Left lung (tissue), 10 donors: ENCODE results near the gene SETD6. TPM values are rescaled to one million over a fixed set of nuclear protein-coding genes. Genes with fewer than 3 reads are reported as not detected.

Experiments
- ATAC-seq: fragments of 200-7000 bp; cut with Tn5 transposase; one replicate; pipeline ENCODE4 v1.9.1; 2020; ENCODE audit warnings: moderate library complexity
- DNase-seq, 4 donors: peaks; one replicate each; pipeline ENCODE4 v3.0.0-alpha.2; 2013 to 2020
- H3K27ac ChIP-seq, 2 donors: fragments of 200-600 bp; sonication (generic) in 1 of 2; one replicate each; pipeline versions ENCODE4 v1.5.0 to v1.8.0; 2020 to 2021
- H3K27me3 ChIP-seq, 2 donors: fragments of 200-600 bp; sonication (generic) in 1 of 2; one replicate each; pipeline versions ENCODE4 v1.5.0 to v1.8.0; 2020 to 2021
- H3K36me3 ChIP-seq, 2 donors: fragments of 200-600 bp; sonication (generic) in 1 of 2; one replicate each; pipeline versions ENCODE4 v1.5.0 to v1.8.0; 2020 to 2021
- H3K4me1 ChIP-seq, 2 donors: fragments of 200-600 bp; one replicate each; pipeline ENCODE4 v1.8.0; 2021
- H3K4me3 ChIP-seq, 2 donors: fragments of 200-600 bp; sonication (generic) in 1 of 2; one replicate each; pipeline versions ENCODE4 v1.5.0 to v1.8.0; 2020 to 2021; ENCODE audit warnings: mild to moderate bottlenecking in 1 of 2
- H3K9me3 ChIP-seq, 2 donors: fragments of 200-600 bp; sonication (generic) in 1 of 2; one replicate each; pipeline versions ENCODE4 v1.5.0 to v1.8.0; 2020 to 2021
- intact Hi-C, 2 donors: fragments of 100-400 bp; cut with DNase I; formaldehyde crosslinking; loops; one replicate each; pipeline versions ENCODE4 v1.11.2 to v1.14.2; 2022
- polyA plus RNA-seq, 6 donors: library from polyadenylated mRNA; unstranded; fragments of 120-200 nt; gene quantifications; one replicate each; pipeline ENCODE4 v1.2.1, GENCODE V29; 2013; ENCODE audit not compliant: insufficient read length in 6 of 6
- total RNA-seq, 2 donors: library from RNA; stranded (reverse); fragmentation: NEBNext Ultra II Directional; extraction: Animal tissue kit (Norgen Biotek cat#: 25700); gene quantifications; one replicate each; pipeline ENCODE4 v1.2.1, GENCODE V29; 2021
- TF ChIP-seq, protein P1 (sequence below), 2 donors: fragments of 200-600 bp; sonication (generic) in 1 of 2; IDR thresholded peaks; one replicate each; pipeline versions ENCODE4 v1.5.0 to v1.8.0; 2021; ENCODE audit warnings: antibody characterized with exemption in 2 of 2
- donor health status: DM: no; HTN: yes; CAD: no.
- donor health status: DM: no; HTN: no; CAD: no.

SETD6 gene
- total and polyA plus RNA-seq, 8 donors, result 14.3 to 39.1 (median 32.3) TPM

DNA sequence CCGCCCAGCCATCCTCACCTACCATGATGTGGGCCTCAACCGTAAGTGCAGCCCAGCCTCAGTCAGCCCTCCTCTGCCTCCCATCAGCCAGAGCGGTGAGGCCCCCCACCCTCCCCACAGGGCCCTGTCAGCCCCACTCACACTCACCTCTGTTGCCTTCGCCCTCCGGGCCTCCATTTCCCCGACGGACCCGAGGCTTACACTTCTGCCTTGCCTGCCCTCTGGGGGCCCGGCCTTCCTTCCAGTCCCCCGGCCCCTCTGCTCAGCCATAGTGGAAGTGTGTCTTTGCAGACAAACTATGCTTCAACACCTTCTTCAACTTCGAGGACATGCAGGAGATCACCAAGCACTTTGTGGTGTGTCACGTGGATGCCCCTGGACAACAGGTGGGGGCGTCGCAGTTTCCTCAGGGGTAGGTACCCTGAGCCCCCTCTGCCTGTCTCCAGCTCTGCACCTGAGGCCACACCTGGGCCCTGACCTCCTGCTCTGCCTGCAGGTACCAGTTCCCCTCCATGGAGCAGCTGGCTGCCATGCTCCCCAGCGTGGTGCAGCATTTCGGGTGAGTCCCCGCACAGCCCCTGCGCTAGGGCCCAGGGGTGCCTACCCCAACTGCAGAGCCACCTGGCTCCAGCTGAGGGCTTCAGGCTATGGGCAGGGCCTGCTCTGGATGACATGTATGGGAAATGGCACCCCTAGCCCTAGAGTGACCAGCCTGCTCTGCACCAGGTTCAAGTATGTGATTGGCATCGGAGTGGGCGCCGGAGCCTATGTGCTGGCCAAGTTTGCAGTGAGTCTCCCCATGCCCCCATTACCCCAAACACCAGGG, 11.2 kb upstream of the SETD6 start:
- TF ChIP-seq, protein P1, sequence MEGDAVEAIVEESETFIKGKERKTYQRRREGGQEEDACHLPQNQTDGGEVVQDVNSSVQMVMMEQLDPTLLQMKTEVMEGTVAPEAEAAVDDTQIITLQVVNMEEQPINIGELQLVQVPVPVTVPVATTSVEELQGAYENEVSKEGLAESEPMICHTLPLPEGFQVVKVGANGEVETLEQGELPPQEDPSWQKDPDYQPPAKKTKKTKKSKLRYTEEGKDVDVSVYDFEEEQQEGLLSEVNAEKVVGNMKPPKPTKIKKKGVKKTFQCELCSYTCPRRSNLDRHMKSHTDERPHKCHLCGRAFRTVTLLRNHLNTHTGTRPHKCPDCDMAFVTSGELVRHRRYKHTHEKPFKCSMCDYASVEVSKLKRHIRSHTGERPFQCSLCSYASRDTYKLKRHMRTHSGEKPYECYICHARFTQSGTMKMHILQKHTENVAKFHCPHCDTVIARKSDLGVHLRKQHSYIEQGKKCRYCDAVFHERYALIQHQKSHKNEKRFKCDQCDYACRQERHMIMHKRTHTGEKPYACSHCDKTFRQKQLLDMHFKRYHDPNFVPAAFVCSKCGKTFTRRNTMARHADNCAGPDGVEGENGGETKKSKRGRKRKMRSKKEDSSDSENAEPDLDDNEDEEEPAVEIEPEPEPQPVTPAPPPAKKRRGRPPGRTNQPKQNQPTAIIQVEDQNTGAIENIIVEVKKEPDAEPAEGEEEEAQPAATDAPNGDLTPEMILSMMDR (IDR thresholded peaks at IDR 0.05), result no peak
- no peak overlapping the region for H3K4me3 ChIP-seq
- no peaks in the 10 kb centered on the region for H3K36me3 ChIP-seq
- H3K27me3 ChIP-seq, result peaks cover 12 to 63% of the 10 kb centered on the region in 2 donors
- peaks cover 10 to 11% of the 10 kb centered on the region in 2 donors for H3K4me1 ChIP-seq
- H3K9me3 ChIP-seq, result no peaks in the 10 kb centered on the region
- no peak for ATAC-seq
- DNase-seq, result peak in 1 of 4 donors; percentile 54
- intact Hi-C loops, result no loop called here
- H3K27ac ChIP-seq, result no peak overlapping the region

DNA sequence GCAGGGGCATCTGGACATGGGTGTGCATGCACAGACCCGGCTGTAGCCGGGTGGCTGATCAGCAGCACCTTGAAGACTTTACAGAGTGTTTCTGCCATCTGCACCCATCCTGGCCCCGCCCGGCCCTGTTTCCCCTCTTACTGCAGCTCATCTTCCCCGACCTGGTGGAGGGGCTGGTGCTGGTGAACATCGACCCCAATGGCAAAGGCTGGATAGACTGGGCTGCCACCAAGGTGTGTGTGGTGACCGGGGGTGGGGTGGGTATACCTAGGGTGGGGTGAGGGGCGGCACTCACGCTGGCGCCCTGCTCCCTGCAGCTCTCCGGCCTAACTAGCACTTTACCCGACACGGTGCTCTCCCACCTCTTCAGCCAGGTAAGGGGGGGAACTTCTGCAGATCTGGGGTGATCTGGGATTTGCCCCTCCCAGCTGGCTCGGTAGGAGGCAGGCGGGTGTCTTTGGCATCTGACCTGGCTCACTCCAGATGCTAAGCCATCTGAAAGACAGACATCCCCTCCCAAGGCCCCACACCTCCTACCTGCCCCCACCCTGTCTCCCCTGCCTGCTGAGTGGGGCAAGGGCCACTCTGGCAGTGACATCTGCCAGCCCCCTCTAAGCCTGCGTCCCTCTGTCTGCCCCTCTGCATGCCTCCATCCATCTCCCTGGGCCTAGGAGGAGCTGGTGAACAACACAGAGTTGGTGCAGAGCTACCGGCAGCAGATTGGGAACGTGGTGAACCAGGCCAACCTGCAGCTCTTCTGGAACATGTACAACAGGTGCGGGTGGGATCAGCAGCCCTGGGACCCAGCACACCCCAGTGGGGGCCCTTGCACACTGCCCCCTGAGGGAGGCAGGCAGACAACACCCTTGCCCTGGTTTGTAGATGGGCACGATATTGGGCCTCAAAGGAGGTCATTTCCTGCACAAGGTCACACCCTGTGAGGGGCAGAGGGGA, 8.8 kb upstream of the SETD6 start:
- Histone ChIP-seq H3K4me3 (no peak overlapping the region), H3K36me3 (no peaks in the 10 kb centered on the region), H3K27ac (no peak overlapping the region), H3K4me1 (peaks cover under 1 to 2% of the 10 kb centered on the region in 2 donors), H3K9me3 (no peaks in the 10 kb centered on the region), H3K27me3 (peaks cover under 1 to 39% of the 10 kb centered on the region in 2 donors)
- DNase-seq (peak in 1 of 4 donors; percentile 74), ATAC-seq (no peak)
- TF ChIP-seq, protein P1 (IDR thresholded peaks at IDR 0.05), result no peak
- intact Hi-C loops, result no loop called here

DNA sequence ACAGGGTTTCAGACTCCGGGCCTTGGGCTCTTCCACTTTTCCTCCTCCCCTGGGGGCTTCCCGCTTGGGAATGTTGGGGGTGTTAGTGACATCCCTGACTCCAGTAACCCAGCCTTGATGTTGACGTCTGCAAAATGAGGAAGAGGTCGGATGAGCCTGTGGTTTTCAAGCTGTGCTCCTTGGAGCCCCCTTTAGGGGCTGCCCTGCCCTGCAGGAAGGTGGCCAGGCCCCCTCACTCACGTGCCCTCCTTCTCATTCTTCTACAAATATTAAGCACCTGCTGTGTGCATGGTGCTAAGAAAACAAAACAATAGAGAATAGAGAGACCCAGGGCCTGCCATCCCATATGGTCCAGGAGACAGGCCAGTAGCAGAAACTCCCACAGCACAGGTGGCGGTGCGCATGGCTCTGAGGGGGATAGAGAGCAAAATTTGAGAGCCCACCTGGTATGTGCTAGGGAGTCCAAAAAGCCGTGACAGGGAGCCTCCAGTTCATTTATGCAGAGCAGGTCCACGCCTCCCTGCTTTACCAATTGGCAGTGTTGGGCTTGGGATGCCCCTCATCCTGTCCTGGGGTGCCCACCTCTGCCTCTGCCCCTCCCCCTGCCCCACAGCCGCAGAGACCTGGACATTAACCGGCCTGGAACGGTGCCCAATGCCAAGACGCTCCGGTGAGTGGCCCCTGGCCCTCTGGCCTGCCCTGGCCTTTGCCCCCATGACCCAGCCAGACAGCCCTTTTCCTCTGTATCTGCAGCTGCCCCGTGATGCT, 7.9 kb upstream of the SETD6 start:
- Histone ChIP-seq H3K4me1 (no peaks in the 10 kb centered on the region), H3K27me3 (peaks cover 0 to 30% of the 10 kb centered on the region in 2 donors)
- no peak for ATAC-seq

DNA sequence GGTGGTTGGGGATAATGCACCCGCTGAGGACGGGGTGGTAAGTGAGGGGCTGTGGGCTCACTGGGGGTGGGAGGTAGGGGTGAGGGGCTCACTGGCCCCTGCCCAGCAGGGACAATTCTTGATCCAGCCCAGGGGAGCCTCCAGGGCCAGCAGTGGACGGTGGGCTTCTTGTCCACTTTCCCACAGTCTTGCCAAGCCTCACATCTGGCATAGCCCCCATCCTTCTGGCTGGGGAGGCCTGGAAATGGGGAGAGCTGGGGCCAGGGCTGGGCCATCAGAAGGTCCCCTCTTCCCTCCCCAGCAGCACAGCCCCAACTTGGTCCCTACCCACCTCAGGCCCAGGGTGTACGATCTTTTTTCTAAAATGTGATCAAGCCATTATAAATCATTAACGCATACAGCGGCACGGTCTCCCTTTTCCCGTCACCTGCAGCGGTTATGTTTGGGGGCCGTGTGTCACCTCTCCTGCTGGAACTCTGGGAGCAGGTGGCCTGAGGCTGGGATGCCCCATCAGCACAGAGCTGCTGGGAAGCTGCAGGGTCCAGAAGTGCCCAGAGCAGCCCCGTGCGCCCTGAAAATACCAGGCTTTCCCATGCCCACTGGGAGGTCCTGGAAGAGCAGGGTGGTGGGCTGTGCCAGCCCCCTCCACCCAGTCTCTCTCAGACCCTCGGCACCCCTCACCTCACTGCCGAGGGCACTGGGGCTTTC, 7.2 kb upstream of the SETD6 start:
- intact Hi-C loops, result no loop called here
- Histone ChIP-seq H3K9me3 (no peaks in the 10 kb centered on the region), H3K36me3 (no peaks in the 10 kb centered on the region), H3K4me3 (no peak overlapping the region), H3K27ac (no peak overlapping the region), H3K27me3 (peaks cover 0 to 27% of the 10 kb centered on the region in 2 donors), H3K4me1 (no peaks in the 10 kb centered on the region)
- ATAC-seq, result no peak
- TF ChIP-seq, protein P1 (IDR thresholded peaks at IDR 0.05), result no peak
- DNase-seq, result peak in 1 of 4 donors; percentile 60

More for the DNA sequence above, 7.9 kb upstream of the SETD6 start:
- intact Hi-C loops, result no loop called here
- no peaks in the 10 kb centered on the region for H3K9me3 ChIP-seq
- no peak overlapping the region for H3K27ac ChIP-seq
- no peak overlapping the region for H3K4me3 ChIP-seq
- H3K36me3 ChIP-seq, result no peaks in the 10 kb centered on the region
- TF ChIP-seq, protein P1 (IDR thresholded peaks at IDR 0.05), result no peak
- no peak for DNase-seq
